VCaP (cell line): ENCODE measurements around the gene ROBO1.

Experiments
- H3K27ac ChIP-seq: fragments of 450-650 bp; 2 replicates; pipeline ENCODE4 v1.5.1; 2017
- TF ChIP-seq, protein P1 (sequence below): fragments of 450-650 bp; conservative IDR thresholded peaks from 2 replicates; pipeline ENCODE4 v1.5.1; 2017; ENCODE audit warnings: mild to moderate bottlenecking, moderate library complexity

The ROBO1 gene

GRCh38 chr3:79052054-79052681, 715.6 kb downstream of the ROBO1 start:
- no peak overlapping the region for H3K27ac ChIP-seq
- TF ChIP-seq, protein P1, sequence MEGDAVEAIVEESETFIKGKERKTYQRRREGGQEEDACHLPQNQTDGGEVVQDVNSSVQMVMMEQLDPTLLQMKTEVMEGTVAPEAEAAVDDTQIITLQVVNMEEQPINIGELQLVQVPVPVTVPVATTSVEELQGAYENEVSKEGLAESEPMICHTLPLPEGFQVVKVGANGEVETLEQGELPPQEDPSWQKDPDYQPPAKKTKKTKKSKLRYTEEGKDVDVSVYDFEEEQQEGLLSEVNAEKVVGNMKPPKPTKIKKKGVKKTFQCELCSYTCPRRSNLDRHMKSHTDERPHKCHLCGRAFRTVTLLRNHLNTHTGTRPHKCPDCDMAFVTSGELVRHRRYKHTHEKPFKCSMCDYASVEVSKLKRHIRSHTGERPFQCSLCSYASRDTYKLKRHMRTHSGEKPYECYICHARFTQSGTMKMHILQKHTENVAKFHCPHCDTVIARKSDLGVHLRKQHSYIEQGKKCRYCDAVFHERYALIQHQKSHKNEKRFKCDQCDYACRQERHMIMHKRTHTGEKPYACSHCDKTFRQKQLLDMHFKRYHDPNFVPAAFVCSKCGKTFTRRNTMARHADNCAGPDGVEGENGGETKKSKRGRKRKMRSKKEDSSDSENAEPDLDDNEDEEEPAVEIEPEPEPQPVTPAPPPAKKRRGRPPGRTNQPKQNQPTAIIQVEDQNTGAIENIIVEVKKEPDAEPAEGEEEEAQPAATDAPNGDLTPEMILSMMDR = no peak

- TF ChIP-seq, protein P1 = no peak
- H3K27ac ChIP-seq = no peak overlapping the region
Observed at GRCh38 chr3:79047581-79047980, 720.2 kb downstream of the ROBO1 start.

DNA sequence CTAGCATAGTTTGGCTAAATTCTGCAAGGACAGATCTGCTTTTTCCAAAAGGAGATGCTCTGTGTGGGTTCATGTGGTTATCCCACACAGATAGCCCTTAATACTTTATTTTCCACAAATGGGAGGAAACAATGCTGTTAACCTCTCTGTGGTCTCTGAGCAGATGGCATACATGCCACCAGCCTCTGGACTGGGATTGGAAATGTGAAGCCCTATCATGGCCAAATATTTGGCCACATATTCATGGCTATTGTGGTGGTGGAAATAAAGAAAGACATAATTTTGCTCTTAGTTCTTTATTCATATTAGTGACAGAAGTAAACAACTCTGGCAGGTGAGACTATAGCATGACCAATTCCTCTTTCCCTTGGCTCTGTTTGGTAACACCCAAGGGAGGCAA, 726.2 kb downstream of the ROBO1 start:
- TF ChIP-seq, protein P1 = no peak

DNA sequence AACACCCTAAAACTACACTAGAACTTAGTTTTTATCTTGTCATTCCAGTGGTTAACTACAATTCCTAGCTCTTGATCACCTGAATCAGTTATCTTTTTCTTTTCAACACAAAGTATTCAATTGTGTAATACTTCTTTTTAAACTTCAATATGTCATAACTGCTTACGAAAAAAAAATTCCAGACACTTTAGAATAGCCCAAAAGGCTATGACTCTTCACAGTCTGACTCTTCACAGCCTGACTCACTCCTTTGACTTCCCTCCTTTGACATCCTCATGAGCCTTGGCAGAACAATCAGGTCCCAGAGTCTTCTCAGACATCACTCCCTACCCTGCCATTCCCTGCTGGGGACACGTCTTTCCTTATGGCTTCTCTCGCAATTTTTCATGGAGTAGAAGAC, 727.1 kb downstream of the ROBO1 start:
- H3K27ac ChIP-seq = no peak overlapping the region
- TF ChIP-seq, protein P1 = no peak

More for the DNA sequence above, 726.2 kb downstream of the ROBO1 start:
- no peak overlapping the region for H3K27ac ChIP-seq

DNA sequence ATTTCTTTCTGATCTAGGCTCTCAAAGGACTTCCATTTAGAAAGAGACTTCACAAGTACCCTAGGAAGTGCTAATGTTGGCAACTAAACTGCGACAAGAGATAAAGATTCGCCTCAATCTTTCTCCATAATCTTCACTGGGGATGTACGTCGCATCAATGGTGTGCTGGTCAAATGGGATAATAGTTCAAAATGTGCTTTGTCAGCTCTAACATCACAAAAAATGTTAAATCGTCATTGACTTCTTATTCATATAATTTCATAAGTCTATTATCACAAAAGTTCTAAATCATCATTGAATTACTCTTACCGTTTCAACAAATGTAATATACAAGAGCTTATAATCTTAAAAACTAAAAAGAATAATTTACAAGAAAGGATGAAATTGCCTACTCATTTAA, 727.7 kb downstream of the ROBO1 start:
- no peak overlapping the region for H3K27ac ChIP-seq
- TF ChIP-seq, protein P1 = no peak

GRCh38 chr3:79039192-79039591, 728.6 kb downstream of the ROBO1 start:
- H3K27ac ChIP-seq = no peak overlapping the region
- TF ChIP-seq, protein P1 = no peak

DNA sequence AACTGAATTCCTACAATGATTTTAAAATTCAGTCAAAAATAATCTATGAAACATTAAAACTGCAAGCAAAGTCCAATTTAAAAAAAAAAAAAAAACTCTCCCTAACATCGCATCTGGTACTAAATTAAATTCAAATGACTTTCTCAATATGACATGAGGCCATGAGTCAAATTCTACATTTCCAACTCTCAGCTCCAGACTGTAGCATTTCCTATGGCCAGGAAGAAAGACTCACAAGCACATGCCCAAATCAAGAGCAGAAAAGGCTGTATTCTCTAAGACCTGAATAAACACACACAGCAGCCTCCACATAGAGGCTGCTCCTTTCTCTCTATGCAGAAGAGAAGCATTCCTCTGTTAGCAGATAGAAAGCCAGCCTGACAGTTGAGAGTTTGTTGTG, 729.2 kb downstream of the ROBO1 start:
- no peak overlapping the region for H3K27ac ChIP-seq
- TF ChIP-seq, protein P1 = no peak
